HFFc6 (cell line): Measurements from ENCODE around the gene CDKL1. TPM values are rescaled to one million over a fixed set of nuclear protein-coding genes. Genes with fewer than 3 reads are reported as not detected.

Source experiments
- DNase-seq: peaks from one replicate; pipeline ENCODE4 v3.0.0-alpha.2; 2018
- H3K27ac Mint-ChIP-seq: 2 replicates; pipeline ENCODE4 v1.8.0; 2020; ENCODE audit warnings: mild to moderate bottlenecking, mixed read lengths
- H3K27me3 Mint-ChIP-seq: 2 replicates; pipeline ENCODE4 v1.8.0; 2021; ENCODE audit warnings: mild to moderate bottlenecking, moderate library complexity, mixed read lengths; ENCODE audit not compliant: insufficient read depth
- H3K36me3 Mint-ChIP-seq: 2 replicates; pipeline ENCODE4 v1.8.0; 2021; ENCODE audit warnings: low read depth, mixed read lengths
- H3K4me1 Mint-ChIP-seq: 2 replicates; pipeline ENCODE4 v1.8.0; 2020; ENCODE audit warnings: low read depth, mixed read lengths
- H3K4me3 Mint-ChIP-seq: 2 replicates; pipeline ENCODE4 v1.8.0; 2020; ENCODE audit warnings: mild to moderate bottlenecking, moderate library complexity, mixed read lengths
- H3K9me3 Mint-ChIP-seq: 2 replicates; pipeline ENCODE4 v1.8.0; 2020; ENCODE audit warnings: mild to moderate bottlenecking, mixed read lengths
- CTCF ChIP-seq: fragments of 200-600 bp; sonication (generic); IDR thresholded peaks from 2 replicates; pipeline ENCODE4 v1.5.0; 2021; ENCODE audit warnings: antibody characterized with exemption, mild to moderate bottlenecking
- total RNA-seq, 6 experiments: library from RNA; stranded (reverse); fragmentation: NEBNext Ultra II Directional; extraction: Animal tissue kit (Norgen Biotek cat#: 25700); gene quantifications; 2 replicates in 1 of 6; 3 replicates in 5 of 6; pipeline ENCODE4 v1.2.3, GENCODE V29; 2021

Gene CDKL1
- total RNA-seq, 6 experiments from 2014 or later: 4.4 to 8.0 (median 6.2) TPM

GRCh38 chr14:50388256-50388931 is 8.3 kb downstream of the CDKL1 start:
- TF ChIP-seq CTCF: no peak
- no peaks in the 10 kb centered on the region for H3K27me3 Mint-ChIP-seq
- H3K27ac Mint-ChIP-seq: no peak overlapping the region
- H3K36me3 Mint-ChIP-seq: peaks cover 7% of the 10 kb centered on the region
- H3K9me3 Mint-ChIP-seq: no peaks in the 10 kb centered on the region
- no peak overlapping the region for H3K4me3 Mint-ChIP-seq
- H3K4me1 Mint-ChIP-seq: no peaks in the 10 kb centered on the region
- no peak for DNase-seq

- Mint-ChIP-seq H3K27ac (no peak overlapping the region), H3K27me3 (no peaks in the 10 kb centered on the region), H3K4me1 (no peaks in the 10 kb centered on the region), H3K36me3 (peaks cover 1% of the 10 kb centered on the region), H3K4me3 (no peak overlapping the region), H3K9me3 (no peaks in the 10 kb centered on the region)
- TF ChIP-seq CTCF: no peak
- DNase-seq: no peak
Observed at GRCh38 chr14:50387548-50387947, 9.1 kb downstream of the CDKL1 start.

- no peak for DNase-seq
- no peaks in the 10 kb centered on the region for H3K9me3 Mint-ChIP-seq
- no peak overlapping the region for H3K27ac Mint-ChIP-seq
- no peaks in the 10 kb centered on the region for H3K4me1 Mint-ChIP-seq
- H3K4me3 Mint-ChIP-seq: no peak overlapping the region
- no peaks in the 10 kb centered on the region for H3K27me3 Mint-ChIP-seq
- TF ChIP-seq CTCF: no peak
- 0 out of 2 replicates have a peak, but pooled peaks cover 4% of the 10 kb centered on the region for H3K36me3 Mint-ChIP-seq
Observed at GRCh38 chr14:50383618-50384225, 13.0 kb downstream of the CDKL1 start.

- DNase-seq: no peak
- Mint-ChIP-seq H3K4me1 (no peaks in the 10 kb centered on the region), H3K9me3 (no peaks in the 10 kb centered on the region), H3K27ac (no peak overlapping the region), H3K36me3 (0 out of 2 replicates have a peak, but pooled peaks cover 4% of the 10 kb centered on the region), H3K4me3 (no peak overlapping the region), H3K27me3 (no peaks in the 10 kb centered on the region)
- no peak for TF ChIP-seq CTCF
Observed at GRCh38 chr14:50381823-50382287, 14.8 kb downstream of the CDKL1 start.

GRCh38 chr14:50381008-50381407 is 15.7 kb downstream of the CDKL1 start:
- Mint-ChIP-seq H3K9me3 (no peaks in the 10 kb centered on the region), H3K27me3 (no peaks in the 10 kb centered on the region), H3K4me1 (no peaks in the 10 kb centered on the region), H3K4me3 (no peak overlapping the region), H3K36me3 (0 out of 2 replicates have a peak, but pooled peaks cover 4% of the 10 kb centered on the region), H3K27ac (no peak overlapping the region)
- DNase-seq: no peak
- no peak for TF ChIP-seq CTCF
